ENCODE results near the gene GSDMA.
A peak's percentile ranks its signal among the peaks of the same experiment; 100 is the strongest.

Gene GSDMA

GRCh38 chr17:39926588-39927100 is 36.2 kb upstream of the GSDMA start:
- TF ChIP-seq CTCF (IDR thresholded peaks at IDR 0.05; ENCODE audit: extremely low read depth, missing control alignments) = no peak
- peak; percentile 59 for DNase-seq (ENCODE audit: low spot score)

GRCh38 chr17:39927101-39927928 is 35.5 kb upstream of the GSDMA start, which contains the start of the genes LRRC3C and ORMDL3:
TSS of gene LRRC3C (plus strand) at chr17:39927732. CDS start at chr17:39941524, 13,792 bp downstream.
TSS of gene ORMDL3 (minus strand) at chr17:39927601. CDS start at chr17:39924203, 3,398 bp downstream.
- no peak for TF ChIP-seq CTCF (IDR thresholded peaks at IDR 0.05; ENCODE audit: extremely low read depth, missing control alignments)
- peak; percentile 91 for DNase-seq (ENCODE audit: low spot score)

GRCh38 chr17:39927929-39928857 is 34.6 kb upstream of the GSDMA start:
- DNase-seq (ENCODE audit: low spot score) = peak; percentile 25
- no peak for TF ChIP-seq CTCF (IDR thresholded peaks at IDR 0.05; ENCODE audit: extremely low read depth, missing control alignments)

GRCh38 chr17:39928858-39929645 is 33.8 kb upstream of the GSDMA start:
- peak; percentile 54 for DNase-seq (ENCODE audit: low spot score)
- TF ChIP-seq CTCF (IDR thresholded peaks at IDR 0.05; ENCODE audit: extremely low read depth, missing control alignments) = no peak

GRCh38 chr17:39929646-39930407 is 33.0 kb upstream of the GSDMA start:
- no peak for DNase-seq (ENCODE audit: low spot score)
- no peak for TF ChIP-seq CTCF (IDR thresholded peaks at IDR 0.05; ENCODE audit: extremely low read depth, missing control alignments)

- TF ChIP-seq CTCF (IDR thresholded peaks at IDR 0.05; ENCODE audit: extremely low read depth, missing control alignments) = no peak
- no peak for DNase-seq (ENCODE audit: low spot score)
Measured at GRCh38 chr17:39933912-39934311, 28.9 kb upstream of the GSDMA start.
